Panc1 (cell line): ENCODE measurements around the gene TMEM61.

Experiments
- CTCF ChIP-seq: fragments of 450-650 bp; IDR thresholded peaks from 2 replicates; pipeline ENCODE4 v1.5.1; 2017; ENCODE audit warnings: mild to moderate bottlenecking
- POLR2AphosphoS5 ChIP-seq: IDR thresholded peaks from 2 replicates; pipeline ENCODE4 v1.6.1; 2012; ENCODE audit warnings: mild to moderate bottlenecking, low read depth, low read length, moderate library complexity
- REST ChIP-seq, 2 experiments: IDR thresholded peaks; 2 replicates each; pipeline ENCODE4 v1.6.1; 2011 to 2012; ENCODE audit warnings: low read depth in 2 of 2, control low read depth in 1 of 2, low read length in 1 of 2, mild to moderate bottlenecking in 1 of 2, moderate library complexity in 1 of 2; ENCODE audit not compliant: insufficient read depth in 1 of 2
- TCF7L2 ChIP-seq: IDR thresholded peaks from 2 replicates; pipeline ENCODE4 v1.6.1; 2011; ENCODE audit warnings: mild to moderate bottlenecking, low read depth, low read length, inconsistent platforms

- TF ChIP-seq CTCF (no peak), REST (IDR thresholded peaks at IDR 0.05; ENCODE audit: insufficient read depth in 1 of 2, low read depth in 2 of 2, low read length in 1 of 2) (no peak), TCF7L2 (no peak), POLR2AphosphoS5 (no peak)
Measured at GRCh38 chr1:54931275-54931840, 49.1 kb upstream of the TMEM61 start.
